T-helper 1 cell (primary cell): ENCODE results near the gene SPOCD1.
"Not testable (repeated sequence)": the region's sequence is repeated elsewhere in the genome, so short reads cannot be mapped to it uniquely, and the experiment has no call there.

Experiments used
- DNase-seq, 5 donors: peaks; one replicate each; pipeline ENCODE4 v3.0.0-alpha.2; 2012 to 2020

The SPOCD1 gene

GRCh38 chr1:31828926-31829690 lies 13.3 kb upstream of the SPOCD1 start:
- no peak for DNase-seq

- DNase-seq = no peak
Measured at GRCh38 chr1:31828341-31828740, 12.5 kb upstream of the SPOCD1 start.

- DNase-seq = no peak
Measured at GRCh38 chr1:31823780-31824179, 8.0 kb upstream of the SPOCD1 start.

- no peak for DNase-seq
Measured at GRCh38 chr1:31822766-31823165, 6.9 kb upstream of the SPOCD1 start.

GRCh38 chr1:31820196-31820595 lies 4.4 kb upstream of the SPOCD1 start:
- not testable (repeated sequence) for DNase-seq

GRCh38 chr1:31818206-31818605 lies 2.4 kb upstream of the SPOCD1 start:
- no peak for DNase-seq

- DNase-seq = not testable (repeated sequence)
Measured at GRCh38 chr1:31816947-31817346, 1.1 kb upstream of the SPOCD1 start.

- DNase-seq = not testable (repeated sequence)
Measured at GRCh38 chr1:31816501-31816900, 679 bp upstream of the SPOCD1 start.

GRCh38 chr1:31815307-31815645 lies 546 bp downstream of the SPOCD1 start:
- DNase-seq = no peak

- no peak for DNase-seq
Measured at GRCh38 chr1:31814631-31815306, 1.1 kb downstream of the SPOCD1 start.

GRCh38 chr1:31814041-31814511 lies 1.7 kb downstream of the SPOCD1 start:
- no peak for DNase-seq

- DNase-seq = no peak
Measured at GRCh38 chr1:31812158-31812829, 3.5 kb downstream of the SPOCD1 start.

GRCh38 chr1:31811605-31812004 lies 4.2 kb downstream of the SPOCD1 start:
- DNase-seq = no peak

- no peak for DNase-seq
Measured at GRCh38 chr1:31809698-31810097, 6.1 kb downstream of the SPOCD1 start.

GRCh38 chr1:31807273-31808048 lies 8.4 kb downstream of the SPOCD1 start:
- no peak for DNase-seq

GRCh38 chr1:31805318-31805717 lies 10.5 kb downstream of the SPOCD1 start:
- DNase-seq = no peak

- no peak for DNase-seq
Measured at GRCh38 chr1:31804098-31804497, 11.7 kb downstream of the SPOCD1 start.

- DNase-seq = no peak
Measured at GRCh38 chr1:31803610-31804009, 12.2 kb downstream of the SPOCD1 start.

GRCh38 chr1:31802190-31803150 lies 13.4 kb downstream of the SPOCD1 start:
- DNase-seq = no peak

GRCh38 chr1:31801458-31801857 lies 14.4 kb downstream of the SPOCD1 start:
- no peak for DNase-seq

GRCh38 chr1:31800674-31800967 lies 15.2 kb downstream of the SPOCD1 start:
- DNase-seq = no peak
